ENCODE measurements around the gene TDRD5.
"Not testable (repeated sequence)": the region's sequence is repeated elsewhere in the genome, so short reads cannot be mapped to it uniquely, and the experiment has no call there.

TDRD5 gene

GRCh38 chr1:179630719-179631118, 39.1 kb downstream of the TDRD5 start:
- Histone ChIP-seq H3K4me3 (ENCODE audit: low read depth in 1 of 2, low read length in 2 of 2) (no peak overlapping the region), H3K9me3 (ENCODE audit: control insufficient read depth in 1 of 2, low read length in 2 of 2) (no peaks in the 10 kb centered on the region), H3K36me3 (ENCODE audit: control insufficient read depth in 1 of 2, insufficient read depth in 2 of 2, low read length in 2 of 2) (no peaks in the 10 kb centered on the region)

GRCh38 chr1:179632868-179633267, 41.2 kb downstream of the TDRD5 start:
- Histone ChIP-seq H3K4me1 (ENCODE audit: control insufficient read depth in 1 of 2, insufficient read depth in 2 of 2, low read length in 2 of 2) (no peaks in the 10 kb centered on the region), H3K4me3 (ENCODE audit: low read depth in 1 of 2, low read length in 2 of 2) (no peak overlapping the region), H3K27ac (ENCODE audit: low read length) (no peak overlapping the region), H3K36me3 (ENCODE audit: control insufficient read depth in 1 of 2, insufficient read depth in 2 of 2, low read length in 2 of 2) (no peaks in the 10 kb centered on the region), H3K9me3 (ENCODE audit: control insufficient read depth in 1 of 2, low read length in 2 of 2) (no peaks in the 10 kb centered on the region), H3K27me3 (ENCODE audit: low read depth, low read length) (no peaks in the 10 kb centered on the region)

More at GRCh38 chr1:179630719-179631118, 39.1 kb downstream of the TDRD5 start:
- H3K27me3 ChIP-seq (ENCODE audit: low read depth, low read length): no peaks in the 10 kb centered on the region
- H3K4me1 ChIP-seq (ENCODE audit: control insufficient read depth in 1 of 2, insufficient read depth in 2 of 2, low read length in 2 of 2): no peaks in the 10 kb centered on the region
- H3K27ac ChIP-seq (ENCODE audit: low read length): no peak overlapping the region

GRCh38 chr1:179637211-179637860, 45.7 kb downstream of the TDRD5 start:
- Histone ChIP-seq H3K4me3 (ENCODE audit: low read depth in 1 of 2, low read length in 2 of 2) (no peak overlapping the region), H3K9me3 (ENCODE audit: control insufficient read depth in 1 of 2, low read length in 2 of 2) (no peaks in the 10 kb centered on the region), H3K27ac (ENCODE audit: low read length) (no peak overlapping the region), H3K27me3 (ENCODE audit: low read depth, low read length) (no peaks in the 10 kb centered on the region), H3K4me1 (ENCODE audit: control insufficient read depth in 1 of 2, insufficient read depth in 2 of 2, low read length in 2 of 2) (no peaks in the 10 kb centered on the region), H3K36me3 (ENCODE audit: control insufficient read depth in 1 of 2, insufficient read depth in 2 of 2, low read length in 2 of 2) (no peaks in the 10 kb centered on the region)

- peaks cover 3 to 18% of the 10 kb centered on the region in 2 donors for H3K9me3 ChIP-seq (ENCODE audit: control insufficient read depth in 1 of 2, low read length in 2 of 2)
- H3K27me3 ChIP-seq (ENCODE audit: low read depth, low read length): no peaks in the 10 kb centered on the region
- H3K27ac ChIP-seq (ENCODE audit: low read length): no peak overlapping the region
- no peaks in the 10 kb centered on the region for H3K4me1 ChIP-seq (ENCODE audit: control insufficient read depth in 1 of 2, insufficient read depth in 2 of 2, low read length in 2 of 2)
- no peak overlapping the region for H3K4me3 ChIP-seq (ENCODE audit: low read depth in 1 of 2, low read length in 2 of 2)
- no peaks in the 10 kb centered on the region for H3K36me3 ChIP-seq (ENCODE audit: control insufficient read depth in 1 of 2, insufficient read depth in 2 of 2, low read length in 2 of 2)
These were observed 69.4 kb downstream of the TDRD5 start for GRCh38 chr1:179661018-179661417.

- no peaks in the 10 kb centered on the region for H3K27me3 ChIP-seq (ENCODE audit: low read depth, low read length)
- H3K27ac ChIP-seq (ENCODE audit: low read length): no peak overlapping the region
- H3K9me3 ChIP-seq (ENCODE audit: control insufficient read depth in 1 of 2, low read length in 2 of 2): peaks cover 0 to 8% of the 10 kb centered on the region in 2 donors
- H3K36me3 ChIP-seq (ENCODE audit: control insufficient read depth in 1 of 2, insufficient read depth in 2 of 2, low read length in 2 of 2): no peaks in the 10 kb centered on the region
- no peak overlapping the region for H3K4me3 ChIP-seq (ENCODE audit: low read depth in 1 of 2, low read length in 2 of 2)
- no peaks in the 10 kb centered on the region for H3K4me1 ChIP-seq (ENCODE audit: control insufficient read depth in 1 of 2, insufficient read depth in 2 of 2, low read length in 2 of 2)
These were observed 72.2 kb downstream of the TDRD5 start for GRCh38 chr1:179663810-179664209.

- no peaks in the 10 kb centered on the region for H3K4me1 ChIP-seq (ENCODE audit: control insufficient read depth in 1 of 2, insufficient read depth in 2 of 2, low read length in 2 of 2)
- H3K27ac ChIP-seq (ENCODE audit: low read length): no peak overlapping the region
- H3K36me3 ChIP-seq (ENCODE audit: control insufficient read depth in 1 of 2, insufficient read depth in 2 of 2, low read length in 2 of 2): no peaks in the 10 kb centered on the region
- H3K9me3 ChIP-seq (ENCODE audit: control insufficient read depth in 1 of 2, low read length in 2 of 2): peaks cover 0 to 3% of the 10 kb centered on the region in 2 donors
- H3K4me3 ChIP-seq (ENCODE audit: low read depth in 1 of 2, low read length in 2 of 2): no peak overlapping the region
- H3K27me3 ChIP-seq (ENCODE audit: low read depth, low read length): no peaks in the 10 kb centered on the region
These were observed 86.2 kb downstream of the TDRD5 start for GRCh38 chr1:179677882-179678281.

GRCh38 chr1:179694530-179694929, 102.9 kb downstream of the TDRD5 start:
- not testable (repeated sequence) for H3K9me3 ChIP-seq (ENCODE audit: control insufficient read depth in 1 of 2, low read length in 2 of 2); H3K4me3 ChIP-seq (ENCODE audit: low read depth in 1 of 2, low read length in 2 of 2); H3K27ac ChIP-seq (ENCODE audit: low read length); H3K36me3 ChIP-seq (ENCODE audit: control insufficient read depth in 1 of 2, insufficient read depth in 2 of 2, low read length in 2 of 2); H3K4me1 ChIP-seq (ENCODE audit: control insufficient read depth in 1 of 2, insufficient read depth in 2 of 2, low read length in 2 of 2); H3K27me3 ChIP-seq (ENCODE audit: low read depth, low read length)

GRCh38 chr1:179702946-179703539, 111.4 kb downstream of the TDRD5 start:
- no peaks in the 10 kb centered on the region for H3K36me3 ChIP-seq (ENCODE audit: control insufficient read depth in 1 of 2, insufficient read depth in 2 of 2, low read length in 2 of 2)
- no peak overlapping the region for H3K27ac ChIP-seq (ENCODE audit: low read length)
- no peaks in the 10 kb centered on the region for H3K27me3 ChIP-seq (ENCODE audit: low read depth, low read length)
- no peaks in the 10 kb centered on the region for H3K9me3 ChIP-seq (ENCODE audit: control insufficient read depth in 1 of 2, low read length in 2 of 2)
- H3K4me3 ChIP-seq (ENCODE audit: low read depth in 1 of 2, low read length in 2 of 2): no peak overlapping the region
- no peaks in the 10 kb centered on the region for H3K4me1 ChIP-seq (ENCODE audit: control insufficient read depth in 1 of 2, insufficient read depth in 2 of 2, low read length in 2 of 2)

GRCh38 chr1:179706339-179706941, 114.8 kb downstream of the TDRD5 start:
- no peak overlapping the region for H3K4me3 ChIP-seq (ENCODE audit: low read depth in 1 of 2, low read length in 2 of 2)
- no peak overlapping the region for H3K27ac ChIP-seq (ENCODE audit: low read length)
- H3K27me3 ChIP-seq (ENCODE audit: low read depth, low read length): no peaks in the 10 kb centered on the region
- H3K36me3 ChIP-seq (ENCODE audit: control insufficient read depth in 1 of 2, insufficient read depth in 2 of 2, low read length in 2 of 2): no peaks in the 10 kb centered on the region
- H3K4me1 ChIP-seq (ENCODE audit: control insufficient read depth in 1 of 2, insufficient read depth in 2 of 2, low read length in 2 of 2): peaks cover 3 to 15% of the 10 kb centered on the region in 2 donors
- H3K9me3 ChIP-seq (ENCODE audit: control insufficient read depth in 1 of 2, low read length in 2 of 2): no peaks in the 10 kb centered on the region

- H3K4me1 ChIP-seq (ENCODE audit: control insufficient read depth in 1 of 2, insufficient read depth in 2 of 2, low read length in 2 of 2): peaks cover 3 to 15% of the 10 kb centered on the region in 2 donors
- no peaks in the 10 kb centered on the region for H3K36me3 ChIP-seq (ENCODE audit: control insufficient read depth in 1 of 2, insufficient read depth in 2 of 2, low read length in 2 of 2)
- no peaks in the 10 kb centered on the region for H3K9me3 ChIP-seq (ENCODE audit: control insufficient read depth in 1 of 2, low read length in 2 of 2)
- H3K4me3 ChIP-seq (ENCODE audit: low read depth in 1 of 2, low read length in 2 of 2): no peak overlapping the region
- no peaks in the 10 kb centered on the region for H3K27me3 ChIP-seq (ENCODE audit: low read depth, low read length)
- H3K27ac ChIP-seq (ENCODE audit: low read length): no peak overlapping the region
These were observed 115.8 kb downstream of the TDRD5 start for GRCh38 chr1:179707406-179707805.

GRCh38 chr1:179708434-179709195, 117.0 kb downstream of the TDRD5 start:
- Histone ChIP-seq H3K27me3 (ENCODE audit: low read depth, low read length) (no peaks in the 10 kb centered on the region), H3K4me1 (ENCODE audit: control insufficient read depth in 1 of 2, insufficient read depth in 2 of 2, low read length in 2 of 2) (peaks cover 3 to 15% of the 10 kb centered on the region in 2 donors), H3K27ac (ENCODE audit: low read length) (no peak overlapping the region), H3K9me3 (ENCODE audit: control insufficient read depth in 1 of 2, low read length in 2 of 2) (peaks cover 0 to 5% of the 10 kb centered on the region in 2 donors), H3K36me3 (ENCODE audit: control insufficient read depth in 1 of 2, insufficient read depth in 2 of 2, low read length in 2 of 2) (no peaks in the 10 kb centered on the region), H3K4me3 (ENCODE audit: low read depth in 1 of 2, low read length in 2 of 2) (no peak overlapping the region)

All from muscle layer of duodenum (tissue), 2 donors.